Measurements from ENCODE around the gene PPP1R7.

The PPP1R7 gene

DNA sequence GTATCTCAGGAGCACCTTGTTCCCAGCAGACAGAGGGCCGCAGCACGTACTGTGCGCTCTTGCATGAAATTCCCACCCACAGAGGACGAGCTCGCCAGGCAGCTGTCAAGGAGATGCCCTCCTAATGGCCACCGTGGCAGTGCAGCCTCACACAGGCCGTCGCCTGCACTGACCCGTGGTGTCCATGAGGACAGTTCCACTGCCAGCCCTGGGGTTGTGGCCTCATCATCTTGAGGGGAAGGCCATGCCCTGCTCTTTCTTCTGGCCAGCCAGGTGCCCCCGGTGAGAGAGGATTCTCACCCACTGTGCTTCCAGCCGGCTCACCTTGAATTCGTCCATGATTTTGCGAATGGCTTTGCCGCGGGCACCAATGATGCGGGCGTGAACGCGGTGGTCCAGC is 80.2 kb downstream of the PPP1R7 start:
- DNase-seq (ENCODE audit: low read depth): no peak

DNA sequence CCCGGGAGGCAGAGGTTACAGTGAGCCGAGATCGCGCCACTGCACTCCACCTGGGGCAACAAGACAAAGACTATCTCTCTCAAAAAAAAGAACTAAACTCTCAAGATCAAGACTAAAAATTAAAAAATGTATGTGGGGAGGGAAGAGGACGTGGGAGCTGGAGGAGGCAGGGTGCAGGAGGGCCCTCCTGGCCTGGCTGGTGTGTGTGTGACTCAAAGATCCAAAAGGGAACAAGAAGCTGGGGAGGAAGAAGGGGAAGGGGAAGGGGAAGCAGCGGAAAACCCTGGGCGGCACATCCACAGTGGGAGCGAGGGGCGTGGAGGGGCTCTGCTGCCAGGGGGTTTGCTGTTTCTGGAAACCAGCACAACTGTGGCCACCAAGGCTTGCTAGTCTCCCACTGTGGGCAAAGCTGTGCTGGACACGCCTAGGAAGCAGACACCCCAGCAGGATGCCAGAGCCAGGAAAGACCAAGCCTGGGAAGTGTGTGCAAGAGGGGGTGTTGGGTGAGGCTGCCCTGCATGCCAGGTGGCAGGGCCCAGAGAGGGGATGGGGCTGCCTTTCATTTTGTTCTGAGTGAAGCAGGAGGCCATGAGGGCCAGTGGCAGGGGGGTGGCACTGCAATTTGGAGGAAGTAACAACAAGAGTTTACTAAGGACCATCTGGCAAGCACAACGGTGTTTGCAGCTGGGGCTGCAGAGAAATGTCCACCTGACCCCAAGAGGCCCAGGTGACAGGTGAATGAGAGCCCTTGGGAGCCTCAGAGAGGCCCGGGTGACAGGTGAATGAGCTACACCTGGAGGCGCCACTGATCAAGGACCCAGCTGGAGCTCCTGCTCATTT is 82.7 kb downstream of the PPP1R7 start:
- no peak for DNase-seq (ENCODE audit: low read depth)

Measured in GM04503 (cell line).